Measurements from ENCODE around the gene IFI35.

DNA sequence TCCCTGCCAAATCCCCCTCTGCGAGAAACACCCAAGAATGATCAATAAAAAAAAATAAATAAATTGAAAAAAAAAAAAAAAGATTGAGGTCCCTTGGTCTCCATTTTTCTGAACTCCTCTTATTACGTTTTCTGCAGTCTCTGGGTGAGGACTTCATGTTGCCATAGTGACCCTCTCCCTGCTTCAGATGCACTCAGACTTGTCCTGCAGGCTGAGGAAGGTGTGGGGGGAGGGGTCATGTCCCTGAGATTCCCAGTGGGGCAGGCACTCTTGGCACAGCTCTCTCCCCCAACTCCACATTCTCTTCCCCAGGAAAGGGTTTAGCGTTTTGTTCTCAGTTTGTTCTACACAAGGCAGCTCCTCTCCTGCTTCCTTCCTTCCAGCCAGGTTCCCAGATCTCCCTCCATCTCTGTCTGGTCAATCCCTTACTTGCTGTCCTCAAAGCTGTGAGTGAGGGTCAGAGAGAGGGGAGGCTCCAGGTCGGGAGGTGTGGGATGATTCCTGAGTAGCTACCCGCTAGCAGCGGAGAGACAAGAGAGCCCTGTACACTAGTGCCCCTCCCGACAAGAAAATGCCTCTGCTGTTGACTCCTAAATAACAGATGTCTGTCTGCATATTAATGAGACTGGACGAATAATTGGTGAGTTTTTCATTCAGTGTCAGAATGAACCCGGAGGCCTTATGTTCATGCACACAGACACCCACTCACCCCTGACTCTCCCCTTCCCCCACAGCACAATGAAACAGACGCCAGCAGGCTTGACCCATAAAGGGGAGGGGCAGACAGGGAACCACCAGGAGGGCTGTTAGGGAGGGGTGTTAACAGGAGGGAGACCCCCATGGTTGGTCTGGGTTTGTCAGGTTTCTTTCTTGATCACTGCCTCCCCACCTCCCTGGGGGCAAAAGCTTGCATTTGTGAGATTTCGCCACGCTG lies 27.6 kb downstream of the IFI35 start:
- TF ChIP-seq, protein P1, sequence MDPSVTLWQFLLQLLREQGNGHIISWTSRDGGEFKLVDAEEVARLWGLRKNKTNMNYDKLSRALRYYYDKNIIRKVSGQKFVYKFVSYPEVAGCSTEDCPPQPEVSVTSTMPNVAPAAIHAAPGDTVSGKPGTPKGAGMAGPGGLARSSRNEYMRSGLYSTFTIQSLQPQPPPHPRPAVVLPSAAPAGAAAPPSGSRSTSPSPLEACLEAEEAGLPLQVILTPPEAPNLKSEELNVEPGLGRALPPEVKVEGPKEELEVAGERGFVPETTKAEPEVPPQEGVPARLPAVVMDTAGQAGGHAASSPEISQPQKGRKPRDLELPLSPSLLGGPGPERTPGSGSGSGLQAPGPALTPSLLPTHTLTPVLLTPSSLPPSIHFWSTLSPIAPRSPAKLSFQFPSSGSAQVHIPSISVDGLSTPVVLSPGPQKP (IDR thresholded peaks at IDR 0.05; ENCODE audit: low read depth, low read length) = no peak
- TF ChIP-seq, protein P2, sequence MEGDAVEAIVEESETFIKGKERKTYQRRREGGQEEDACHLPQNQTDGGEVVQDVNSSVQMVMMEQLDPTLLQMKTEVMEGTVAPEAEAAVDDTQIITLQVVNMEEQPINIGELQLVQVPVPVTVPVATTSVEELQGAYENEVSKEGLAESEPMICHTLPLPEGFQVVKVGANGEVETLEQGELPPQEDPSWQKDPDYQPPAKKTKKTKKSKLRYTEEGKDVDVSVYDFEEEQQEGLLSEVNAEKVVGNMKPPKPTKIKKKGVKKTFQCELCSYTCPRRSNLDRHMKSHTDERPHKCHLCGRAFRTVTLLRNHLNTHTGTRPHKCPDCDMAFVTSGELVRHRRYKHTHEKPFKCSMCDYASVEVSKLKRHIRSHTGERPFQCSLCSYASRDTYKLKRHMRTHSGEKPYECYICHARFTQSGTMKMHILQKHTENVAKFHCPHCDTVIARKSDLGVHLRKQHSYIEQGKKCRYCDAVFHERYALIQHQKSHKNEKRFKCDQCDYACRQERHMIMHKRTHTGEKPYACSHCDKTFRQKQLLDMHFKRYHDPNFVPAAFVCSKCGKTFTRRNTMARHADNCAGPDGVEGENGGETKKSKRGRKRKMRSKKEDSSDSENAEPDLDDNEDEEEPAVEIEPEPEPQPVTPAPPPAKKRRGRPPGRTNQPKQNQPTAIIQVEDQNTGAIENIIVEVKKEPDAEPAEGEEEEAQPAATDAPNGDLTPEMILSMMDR (IDR thresholded peaks at IDR 0.05) = no peak
- TF ChIP-seq CBX8 (IDR thresholded peaks at IDR 0.05) = no peak
- TF ChIP-seq FOSB (CRISPR knock-in tag; IDR thresholded peaks at IDR 0.05) = no peak
- no peak for TF ChIP-seq RAD21 (conservative IDR thresholded peaks at IDR 0.05 in 1 of 2, IDR thresholded peaks at IDR 0.05 in 1 of 2)
- no peak for TF ChIP-seq KDM1A (IDR thresholded peaks at IDR 0.05; ENCODE audit: low read depth)
- TF ChIP-seq, protein P3, sequence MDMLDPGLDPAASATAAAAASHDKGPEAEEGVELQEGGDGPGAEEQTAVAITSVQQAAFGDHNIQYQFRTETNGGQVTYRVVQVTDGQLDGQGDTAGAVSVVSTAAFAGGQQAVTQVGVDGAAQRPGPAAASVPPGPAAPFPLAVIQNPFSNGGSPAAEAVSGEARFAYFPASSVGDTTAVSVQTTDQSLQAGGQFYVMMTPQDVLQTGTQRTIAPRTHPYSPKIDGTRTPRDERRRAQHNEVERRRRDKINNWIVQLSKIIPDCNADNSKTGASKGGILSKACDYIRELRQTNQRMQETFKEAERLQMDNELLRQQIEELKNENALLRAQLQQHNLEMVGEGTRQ (IDR thresholded peaks at IDR 0.05) = no peak
- no peak for TF ChIP-seq SMC3 (IDR thresholded peaks at IDR 0.05)
- TF ChIP-seq, protein P4, sequence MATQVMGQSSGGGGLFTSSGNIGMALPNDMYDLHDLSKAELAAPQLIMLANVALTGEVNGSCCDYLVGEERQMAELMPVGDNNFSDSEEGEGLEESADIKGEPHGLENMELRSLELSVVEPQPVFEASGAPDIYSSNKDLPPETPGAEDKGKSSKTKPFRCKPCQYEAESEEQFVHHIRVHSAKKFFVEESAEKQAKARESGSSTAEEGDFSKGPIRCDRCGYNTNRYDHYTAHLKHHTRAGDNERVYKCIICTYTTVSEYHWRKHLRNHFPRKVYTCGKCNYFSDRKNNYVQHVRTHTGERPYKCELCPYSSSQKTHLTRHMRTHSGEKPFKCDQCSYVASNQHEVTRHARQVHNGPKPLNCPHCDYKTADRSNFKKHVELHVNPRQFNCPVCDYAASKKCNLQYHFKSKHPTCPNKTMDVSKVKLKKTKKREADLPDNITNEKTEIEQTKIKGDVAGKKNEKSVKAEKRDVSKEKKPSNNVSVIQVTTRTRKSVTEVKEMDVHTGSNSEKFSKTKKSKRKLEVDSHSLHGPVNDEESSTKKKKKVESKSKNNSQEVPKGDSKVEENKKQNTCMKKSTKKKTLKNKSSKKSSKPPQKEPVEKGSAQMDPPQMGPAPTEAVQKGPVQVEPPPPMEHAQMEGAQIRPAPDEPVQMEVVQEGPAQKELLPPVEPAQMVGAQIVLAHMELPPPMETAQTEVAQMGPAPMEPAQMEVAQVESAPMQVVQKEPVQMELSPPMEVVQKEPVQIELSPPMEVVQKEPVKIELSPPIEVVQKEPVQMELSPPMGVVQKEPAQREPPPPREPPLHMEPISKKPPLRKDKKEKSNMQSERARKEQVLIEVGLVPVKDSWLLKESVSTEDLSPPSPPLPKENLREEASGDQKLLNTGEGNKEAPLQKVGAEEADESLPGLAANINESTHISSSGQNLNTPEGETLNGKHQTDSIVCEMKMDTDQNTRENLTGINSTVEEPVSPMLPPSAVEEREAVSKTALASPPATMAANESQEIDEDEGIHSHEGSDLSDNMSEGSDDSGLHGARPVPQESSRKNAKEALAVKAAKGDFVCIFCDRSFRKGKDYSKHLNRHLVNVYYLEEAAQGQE (IDR thresholded peaks at IDR 0.05) = no peak
- TF ChIP-seq, protein P5, sequence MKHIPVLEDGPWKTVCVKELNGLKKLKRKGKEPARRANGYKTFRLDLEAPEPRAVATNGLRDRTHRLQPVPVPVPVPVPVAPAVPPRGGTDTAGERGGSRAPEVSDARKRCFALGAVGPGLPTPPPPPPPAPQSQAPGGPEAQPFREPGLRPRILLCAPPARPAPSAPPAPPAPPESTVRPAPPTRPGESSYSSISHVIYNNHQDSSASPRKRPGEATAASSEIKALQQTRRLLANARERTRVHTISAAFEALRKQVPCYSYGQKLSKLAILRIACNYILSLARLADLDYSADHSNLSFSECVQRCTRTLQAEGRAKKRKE (CRISPR knock-in tag; IDR thresholded peaks at IDR 0.05; ENCODE audit: low read depth) = no peak
- no peak for TF ChIP-seq EP300 (IDR thresholded peaks at IDR 0.05)
- no peak for TF ChIP-seq HDAC2 (IDR thresholded peaks at IDR 0.05)
- TF ChIP-seq MAFK (IDR thresholded peaks at IDR 0.05; ENCODE audit: partially characterized antibody) = no peak
- no peak for TF ChIP-seq EHMT2 (IDR thresholded peaks at IDR 0.05; ENCODE audit: low read depth)
